Stimulated activated CD4-positive, alpha-beta T cell treated with anti-CD3 and anti-CD28 coated beads, TNF-alpha, amount 100 ng/mL, for 1 hour (primary cell): ENCODE data around the gene KCNK15.

ENCODE experiments used
- DNase-seq, 3 donors: peaks; one replicate each; pipeline ENCODE4 v3.0.0-alpha.2; 2020; ENCODE audit warnings: low read depth in 3 of 3, low spot score in 1 of 3

KCNK15 gene

DNA sequence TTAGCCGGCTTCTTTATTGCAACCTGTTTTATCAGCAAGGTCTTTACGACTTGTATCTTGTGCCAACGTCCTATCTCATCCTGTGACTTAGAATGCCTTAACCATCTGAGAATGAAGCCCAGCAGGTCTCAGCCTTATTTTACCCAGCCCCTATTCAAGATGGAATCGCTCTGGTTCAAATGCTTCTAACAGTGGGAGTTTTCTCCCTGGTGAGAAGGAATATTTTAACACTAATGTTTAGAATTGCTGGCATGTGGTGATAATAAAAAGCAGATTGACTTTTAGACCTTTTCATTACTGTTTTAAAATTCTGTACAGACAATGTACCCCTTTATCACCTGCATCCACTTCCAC lies 9.9 kb upstream of the KCNK15 start:
- no peak for DNase-seq

DNA sequence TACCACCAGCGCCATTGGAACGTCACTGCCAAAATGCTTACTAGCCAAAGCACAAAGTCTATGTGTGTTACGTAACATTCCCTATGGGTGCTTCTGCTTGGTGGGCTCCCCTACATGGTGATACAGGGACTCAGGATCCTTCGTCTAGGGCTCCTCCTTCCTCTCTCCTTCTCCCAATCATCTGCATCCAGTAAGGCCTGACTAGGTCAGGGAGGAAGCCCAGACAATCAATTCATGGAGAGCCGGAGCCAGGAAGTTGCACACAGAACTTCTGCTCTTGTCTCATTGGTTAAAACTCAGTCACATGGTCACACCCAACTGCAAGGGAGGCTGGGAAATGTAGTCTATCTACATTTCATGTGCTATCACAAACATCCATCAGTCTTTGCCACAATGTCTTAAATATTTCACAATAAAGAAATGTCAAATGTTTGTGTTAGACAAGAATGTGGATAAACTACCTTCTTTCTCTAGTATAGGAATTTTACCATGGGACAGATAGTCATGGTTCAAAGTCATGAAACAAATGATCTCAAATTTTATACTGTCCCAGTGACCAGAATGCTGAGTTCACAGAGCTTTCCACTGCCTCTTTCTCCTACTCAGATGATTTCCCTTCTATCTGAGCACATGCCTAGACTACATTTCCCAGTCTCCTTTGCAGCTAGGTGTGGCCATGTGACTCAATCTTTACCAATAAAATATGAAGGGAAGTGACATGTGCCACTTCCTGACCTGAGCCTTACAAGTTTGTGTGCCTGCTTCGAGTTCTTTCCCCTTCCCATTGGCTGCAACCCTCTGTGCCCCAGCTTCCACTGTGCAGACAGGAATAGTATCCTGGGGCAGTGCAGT lies 9.3 kb upstream of the KCNK15 start:
- no peak for DNase-seq

DNA sequence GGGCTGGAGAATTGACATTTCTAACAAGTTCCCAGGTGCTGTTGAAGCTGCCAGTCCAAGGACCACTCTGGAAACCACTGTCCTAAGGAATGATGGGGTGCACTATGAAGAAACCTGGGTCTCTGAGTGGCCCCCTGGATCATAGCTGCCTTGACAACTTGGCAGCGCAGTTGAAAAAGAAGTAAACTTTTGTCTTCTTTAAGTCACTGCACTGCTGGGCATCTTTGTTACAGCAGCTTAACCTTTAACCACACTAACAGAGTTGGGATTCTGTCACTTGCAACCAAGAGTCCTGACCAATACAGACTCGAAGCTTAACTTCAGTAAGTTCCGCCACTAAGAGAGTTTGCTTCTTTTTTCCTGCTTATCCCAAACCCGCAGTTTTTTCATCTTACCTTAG lies 8.5 kb upstream of the KCNK15 start:
- no peak for DNase-seq

DNA sequence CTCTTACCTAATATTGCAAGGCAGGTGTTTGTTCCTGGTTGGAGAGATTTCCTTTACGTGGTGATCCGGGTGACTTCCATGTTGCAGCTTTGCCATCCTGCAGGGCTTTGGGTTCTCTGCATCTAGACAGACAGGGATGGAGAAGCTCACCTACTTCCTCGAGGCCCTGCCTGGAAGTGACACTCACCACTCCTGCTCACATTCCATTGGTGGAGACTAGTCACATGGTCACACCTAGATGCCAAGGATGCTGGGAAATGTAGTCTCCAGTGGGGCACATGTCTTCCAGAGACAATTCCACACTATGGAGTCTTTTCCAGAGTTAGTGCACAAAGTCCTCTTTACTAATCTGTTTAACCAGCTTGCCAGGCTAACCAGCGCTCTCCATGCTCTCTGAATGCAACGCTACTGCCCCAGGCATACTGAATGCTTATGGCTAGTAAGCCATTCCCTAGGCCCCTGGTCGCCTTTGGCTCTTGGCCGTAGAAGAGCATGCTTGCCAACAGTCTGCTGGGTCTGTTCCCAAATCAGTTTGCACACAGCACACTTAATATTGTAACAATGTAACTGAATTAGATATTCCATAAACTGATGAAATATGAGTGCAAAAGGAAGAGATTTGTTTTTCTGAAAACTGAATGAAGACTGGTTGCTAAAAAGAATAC lies 6.7 kb upstream of the KCNK15 start:
- DNase-seq, result no peak

DNA sequence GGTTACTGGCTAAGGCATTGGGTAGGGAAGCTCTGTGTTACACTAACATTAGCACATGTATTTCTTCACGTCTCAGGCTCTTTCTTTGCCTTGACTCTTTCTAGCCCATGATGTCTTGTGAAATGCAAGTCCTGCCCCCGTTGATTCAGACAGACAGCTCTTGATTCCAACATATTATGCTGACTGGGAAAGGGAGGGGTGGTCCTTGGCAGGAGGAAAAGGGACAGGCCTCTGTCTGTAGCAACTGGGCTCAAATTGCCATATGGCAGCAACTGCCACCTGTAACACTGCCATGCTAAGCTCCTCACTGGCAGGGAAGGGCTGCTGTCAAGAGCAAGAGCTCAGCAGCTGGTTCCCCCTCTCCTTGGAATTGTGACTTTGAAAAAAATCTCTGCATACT lies 5.7 kb upstream of the KCNK15 start:
- no peak for DNase-seq

DNA sequence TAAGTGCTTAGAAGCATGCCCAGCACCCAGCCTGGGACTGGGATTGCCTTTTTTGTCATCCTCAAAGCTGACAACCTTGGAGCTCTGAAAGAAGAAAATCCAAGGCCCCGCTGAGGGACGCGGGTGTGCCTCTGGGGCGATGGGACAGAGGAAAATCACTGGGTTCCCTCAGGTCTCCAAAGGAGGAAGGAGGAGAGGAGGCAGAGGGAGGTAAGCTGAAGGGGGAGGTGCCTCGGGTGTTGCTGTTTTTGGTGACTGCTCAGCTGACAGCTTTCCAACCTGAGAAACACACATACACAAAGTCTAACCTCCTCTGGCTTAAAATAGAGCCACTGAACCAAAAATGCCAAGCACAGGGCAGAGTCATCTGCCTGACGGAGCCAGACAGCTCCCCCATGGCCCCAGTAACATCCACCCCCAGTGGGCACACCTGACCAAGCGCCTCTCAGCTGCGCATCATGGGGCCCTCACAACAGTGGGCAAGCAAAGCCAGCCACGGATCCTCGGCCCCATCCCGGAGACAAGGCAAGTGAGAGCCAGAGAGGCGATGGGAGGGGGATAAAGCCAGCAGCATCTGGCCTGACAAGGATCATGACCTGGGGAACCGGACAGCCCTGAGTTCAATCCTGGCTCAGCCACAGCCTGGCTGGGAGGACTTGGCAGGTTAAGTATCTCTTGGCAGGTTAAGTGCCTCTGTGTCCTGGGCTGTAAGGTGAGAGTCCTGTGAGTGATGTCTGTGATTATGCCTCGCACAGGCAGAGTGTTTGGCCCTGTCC lies 3.2 kb upstream of the KCNK15 start:
- DNase-seq, result no peak

DNA sequence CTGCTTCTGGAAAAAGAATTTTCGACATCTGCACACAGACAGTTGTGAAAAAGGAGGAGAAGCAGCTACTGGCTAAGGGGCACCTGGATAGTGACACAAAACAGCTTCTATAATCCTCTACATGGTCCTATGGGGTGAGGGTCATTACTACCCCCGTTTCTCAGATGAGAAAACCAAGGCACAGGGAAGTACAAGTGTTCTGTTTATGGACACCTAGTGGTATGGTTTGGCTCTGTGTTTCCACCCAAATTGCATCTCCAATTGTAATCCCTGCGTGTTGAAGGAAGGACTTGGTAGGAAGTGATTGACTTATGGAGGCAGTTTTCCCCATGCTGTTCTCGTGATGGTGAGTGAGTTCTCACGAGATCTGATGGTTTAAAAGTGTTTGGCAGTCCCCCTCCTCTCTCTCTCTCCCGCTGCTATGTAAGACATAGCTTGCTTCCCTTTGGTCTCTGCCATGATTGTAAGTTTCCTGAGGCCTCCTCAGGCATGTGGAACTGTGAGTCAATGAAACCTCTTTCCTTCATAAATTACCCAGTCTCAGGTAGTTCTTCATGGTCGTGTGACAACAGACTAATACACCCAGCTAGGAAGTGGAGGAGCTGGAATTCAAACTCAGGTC lies 2.5 kb upstream of the KCNK15 start:
- no peak for DNase-seq

DNA sequence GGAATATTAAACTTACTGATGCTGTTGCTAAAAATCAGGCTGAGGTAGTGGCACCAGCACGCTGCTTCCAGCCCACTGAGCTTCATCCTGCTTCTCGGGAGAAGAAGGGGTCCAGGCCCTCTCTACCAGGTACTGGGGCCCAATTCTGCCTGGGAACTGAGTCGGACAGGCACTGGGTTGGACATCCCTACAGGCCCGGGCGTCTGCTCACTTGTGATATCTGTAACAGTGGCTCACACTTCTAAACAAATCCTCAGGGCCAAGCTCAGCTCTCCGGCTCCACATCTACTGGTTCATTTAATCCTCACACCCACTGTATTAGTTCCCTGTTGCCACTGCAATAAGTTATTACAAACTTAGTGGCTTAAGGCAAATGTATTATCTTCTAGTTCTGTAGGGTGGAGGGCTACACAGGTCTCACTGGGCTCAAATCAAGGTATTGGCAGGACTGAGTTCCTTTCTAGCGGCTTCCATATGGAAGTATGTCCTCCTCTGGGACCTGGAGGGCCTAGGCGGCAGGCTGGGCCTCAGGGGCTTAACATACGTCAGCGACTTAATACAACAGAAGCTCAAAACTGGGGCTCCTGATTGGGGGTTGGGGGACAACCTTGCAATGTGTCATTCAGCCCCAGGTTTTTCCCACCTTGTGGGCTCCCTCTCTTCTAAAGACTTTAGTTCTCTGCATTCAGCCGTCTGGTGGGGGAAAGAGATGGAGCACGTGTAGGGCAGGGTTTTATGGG lies 1.6 kb upstream of the KCNK15 start:
- DNase-seq, result no peak

DNA sequence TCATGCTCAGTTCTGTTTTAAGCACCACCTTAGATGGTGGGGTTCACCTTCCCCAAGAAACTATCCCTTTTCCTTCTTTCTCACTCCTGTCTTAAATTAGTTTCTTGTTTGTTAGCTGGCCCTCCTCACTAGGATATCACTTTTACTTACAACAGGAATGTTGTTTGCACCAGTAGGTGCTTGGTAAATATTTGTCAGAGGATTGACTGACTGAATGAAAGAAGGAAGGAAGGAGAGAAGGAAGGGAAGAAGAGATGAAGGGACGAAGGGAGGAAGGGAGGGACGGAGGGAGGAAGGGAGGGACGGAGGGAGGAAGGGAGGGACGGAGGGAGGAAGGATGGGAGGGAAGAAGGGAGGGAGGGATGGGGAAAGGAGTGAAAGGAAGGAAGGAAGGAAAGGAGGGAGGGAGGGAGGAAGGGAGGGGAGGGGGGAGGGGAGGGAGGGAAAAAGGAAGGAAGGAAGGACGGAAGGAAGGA lies 505 bp upstream of the KCNK15 start:
- no peak for DNase-seq

DNA sequence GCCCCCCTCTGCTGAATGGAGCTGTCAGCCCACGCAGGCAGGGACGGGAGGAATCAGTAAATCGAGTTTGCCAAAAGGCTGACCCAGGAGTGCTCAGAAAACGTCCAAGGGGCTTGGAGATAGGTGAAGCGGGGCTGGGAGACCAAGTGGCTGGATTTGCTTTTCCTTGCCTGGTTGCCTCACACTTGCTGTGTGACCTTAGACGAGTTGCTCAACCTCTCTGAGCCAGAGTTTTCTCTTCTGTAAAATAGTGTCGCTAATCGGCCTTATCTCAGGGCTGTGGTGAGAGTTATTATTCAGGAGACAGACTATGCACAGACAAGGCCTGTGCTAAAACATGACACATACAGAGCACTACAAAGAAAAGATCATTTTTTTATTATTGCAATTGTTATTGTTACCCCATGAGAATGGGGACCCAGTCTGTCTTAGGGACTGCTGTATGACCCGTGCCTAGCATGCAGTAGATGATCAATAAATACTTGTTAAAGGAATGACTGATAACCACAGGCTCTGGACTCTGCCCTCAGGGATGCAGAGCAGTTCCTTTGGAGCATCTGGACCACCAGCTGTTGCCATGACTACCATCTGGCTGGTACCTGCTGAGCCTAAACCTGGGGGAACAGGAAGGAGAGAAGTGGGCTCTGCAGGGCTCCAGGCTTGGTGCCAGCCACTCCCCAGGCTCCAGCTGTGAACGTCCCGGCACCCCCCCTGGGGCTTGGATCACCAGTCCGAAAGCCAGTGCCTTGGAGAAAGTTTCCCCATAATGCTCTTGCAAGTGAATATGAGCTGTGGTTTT lies 901 bp downstream of the KCNK15 start:
- DNase-seq, result no peak

DNA sequence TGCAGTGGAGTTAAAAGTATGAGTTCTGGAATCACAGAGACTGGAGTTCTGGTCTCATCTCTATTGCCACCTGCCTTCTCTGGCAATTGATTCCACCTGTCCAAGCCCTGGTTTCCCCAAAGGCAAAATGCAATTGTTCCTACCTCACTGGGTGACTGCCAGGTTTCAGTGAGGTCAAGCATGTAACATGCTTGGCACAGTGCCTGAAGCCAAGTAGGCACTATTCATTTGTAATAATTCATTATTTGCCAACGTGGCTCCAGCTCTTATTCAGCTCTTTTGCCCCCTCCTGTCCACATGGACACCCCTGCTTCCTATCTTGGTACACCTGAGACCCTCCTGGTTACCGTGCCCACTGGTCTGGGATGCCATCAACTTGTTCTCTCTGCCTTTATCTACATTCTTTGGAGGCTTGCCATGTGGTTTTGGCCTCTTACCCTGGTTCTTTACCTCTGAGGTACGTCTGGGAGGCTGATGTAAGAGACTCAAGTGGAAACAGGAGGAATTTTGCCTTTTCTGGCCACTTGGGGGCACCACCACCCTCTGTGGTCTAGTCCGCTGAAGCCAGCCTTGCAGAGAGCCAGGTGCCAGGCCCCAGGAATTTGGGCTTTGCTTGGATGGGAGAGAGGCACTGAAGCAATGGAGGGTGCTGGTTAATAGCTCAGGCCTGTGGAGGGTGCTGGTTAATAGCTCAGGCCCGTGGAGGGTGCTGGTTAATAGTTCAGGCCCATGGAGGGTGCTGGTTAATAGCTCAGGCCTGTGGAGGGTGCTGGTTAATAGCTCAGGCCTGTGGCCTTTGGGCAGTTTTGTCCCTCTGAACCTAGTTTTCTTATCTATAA lies 1.7 kb downstream of the KCNK15 start:
- DNase-seq, result peak in 2 of 3 donors; percentile 15 to 49

DNA sequence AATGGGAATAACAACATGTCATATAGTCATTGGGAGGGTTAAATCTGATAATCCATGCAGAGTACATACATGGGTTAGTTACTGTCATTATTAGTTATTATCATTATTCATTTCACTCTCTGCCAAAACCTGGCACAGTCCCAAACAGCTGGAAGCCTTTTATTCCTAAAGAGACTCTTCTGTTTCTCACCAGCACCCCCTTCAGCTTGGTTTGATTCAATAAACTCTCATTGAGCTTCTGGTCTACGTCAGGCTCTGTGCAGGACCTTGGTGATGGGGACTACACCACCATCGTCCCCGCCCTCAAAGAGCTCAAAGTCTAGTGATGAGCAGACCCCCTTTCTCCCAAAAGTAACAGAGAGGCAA lies 2.3 kb downstream of the KCNK15 start:
- DNase-seq, result no peak

DNA sequence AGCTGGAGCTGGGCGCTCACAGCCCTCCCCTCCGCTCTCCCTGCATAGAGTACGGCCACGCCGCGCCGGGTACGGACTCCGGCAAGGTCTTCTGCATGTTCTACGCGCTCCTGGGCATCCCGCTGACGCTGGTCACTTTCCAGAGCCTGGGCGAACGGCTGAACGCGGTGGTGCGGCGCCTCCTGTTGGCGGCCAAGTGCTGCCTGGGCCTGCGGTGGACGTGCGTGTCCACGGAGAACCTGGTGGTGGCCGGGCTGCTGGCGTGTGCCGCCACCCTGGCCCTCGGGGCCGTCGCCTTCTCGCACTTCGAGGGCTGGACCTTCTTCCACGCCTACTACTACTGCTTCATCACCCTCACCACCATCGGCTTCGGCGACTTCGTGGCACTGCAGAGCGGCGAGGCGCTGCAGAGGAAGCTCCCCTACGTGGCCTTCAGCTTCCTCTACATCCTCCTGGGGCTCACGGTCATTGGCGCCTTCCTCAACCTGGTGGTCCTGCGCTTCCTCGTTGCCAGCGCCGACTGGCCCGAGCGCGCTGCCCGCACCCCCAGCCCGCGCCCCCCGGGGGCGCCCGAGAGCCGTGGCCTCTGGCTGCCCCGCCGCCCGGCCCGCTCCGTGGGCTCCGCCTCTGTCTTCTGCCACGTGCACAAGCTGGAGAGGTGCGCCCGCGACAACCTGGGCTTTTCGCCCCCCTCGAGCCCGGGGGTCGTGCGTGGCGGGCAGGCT lies 4.6 kb downstream of the KCNK15 start:
- DNase-seq, result no peak

DNA sequence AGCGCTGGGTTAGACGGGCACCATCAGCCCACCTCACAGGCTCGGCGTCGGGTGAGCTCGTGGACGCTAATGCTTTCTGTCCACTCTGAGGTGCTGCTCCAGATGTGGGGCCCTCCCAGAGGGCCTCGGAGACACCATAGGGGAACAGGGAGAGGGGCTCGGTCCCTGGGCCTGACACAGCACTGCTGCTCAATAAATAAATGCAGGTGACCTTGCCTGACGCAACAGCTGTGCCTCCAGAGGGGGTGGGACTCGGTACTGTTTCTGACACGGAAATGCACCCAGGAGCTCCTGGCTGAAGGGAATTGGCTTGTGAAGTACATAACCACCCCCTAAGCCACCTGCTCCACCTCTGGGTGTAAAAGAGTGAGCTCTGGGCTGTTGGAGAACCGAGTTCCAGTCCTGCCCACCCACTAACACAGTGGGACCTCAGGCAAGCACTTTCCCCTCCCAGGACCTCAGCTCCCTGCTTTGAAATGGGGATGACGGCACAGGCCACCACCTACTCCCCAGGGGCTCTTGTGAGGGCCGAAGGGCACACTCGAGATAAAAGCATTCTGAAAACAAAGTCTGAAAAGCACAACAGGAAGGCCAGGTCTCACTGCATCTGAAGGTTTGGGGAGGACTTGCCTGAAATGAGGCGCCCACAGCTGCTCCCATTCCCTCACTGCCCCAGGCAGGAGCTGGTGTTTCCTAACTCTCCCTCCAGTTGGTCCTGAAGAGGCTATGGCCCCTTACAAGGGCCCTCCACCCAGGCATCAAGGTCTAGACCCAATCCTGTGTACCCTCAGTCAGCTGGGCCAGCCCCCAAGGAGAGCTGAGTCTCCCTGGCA lies 6.7 kb downstream of the KCNK15 start:
- DNase-seq, result no peak

DNA sequence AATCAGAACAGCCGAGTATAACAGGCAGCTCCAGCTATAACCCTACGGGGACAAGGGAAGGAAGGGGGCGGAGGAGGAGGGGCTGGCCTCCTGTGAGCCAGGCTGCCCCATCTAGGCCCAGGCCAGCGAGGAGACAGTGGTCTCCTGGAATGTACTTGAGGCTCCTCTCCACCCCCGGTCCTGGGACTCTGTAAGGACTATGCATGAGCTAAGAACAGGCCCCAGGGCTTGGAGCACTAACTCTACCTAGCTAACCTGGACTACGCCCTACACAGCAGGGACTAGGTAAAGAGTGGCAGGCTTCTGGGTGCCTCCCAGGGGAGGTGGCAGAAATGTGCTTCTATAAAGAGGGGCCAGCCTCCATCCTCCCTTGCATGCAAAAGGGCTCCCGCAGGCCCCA lies 8.9 kb downstream of the KCNK15 start:
- no peak for DNase-seq

DNA sequence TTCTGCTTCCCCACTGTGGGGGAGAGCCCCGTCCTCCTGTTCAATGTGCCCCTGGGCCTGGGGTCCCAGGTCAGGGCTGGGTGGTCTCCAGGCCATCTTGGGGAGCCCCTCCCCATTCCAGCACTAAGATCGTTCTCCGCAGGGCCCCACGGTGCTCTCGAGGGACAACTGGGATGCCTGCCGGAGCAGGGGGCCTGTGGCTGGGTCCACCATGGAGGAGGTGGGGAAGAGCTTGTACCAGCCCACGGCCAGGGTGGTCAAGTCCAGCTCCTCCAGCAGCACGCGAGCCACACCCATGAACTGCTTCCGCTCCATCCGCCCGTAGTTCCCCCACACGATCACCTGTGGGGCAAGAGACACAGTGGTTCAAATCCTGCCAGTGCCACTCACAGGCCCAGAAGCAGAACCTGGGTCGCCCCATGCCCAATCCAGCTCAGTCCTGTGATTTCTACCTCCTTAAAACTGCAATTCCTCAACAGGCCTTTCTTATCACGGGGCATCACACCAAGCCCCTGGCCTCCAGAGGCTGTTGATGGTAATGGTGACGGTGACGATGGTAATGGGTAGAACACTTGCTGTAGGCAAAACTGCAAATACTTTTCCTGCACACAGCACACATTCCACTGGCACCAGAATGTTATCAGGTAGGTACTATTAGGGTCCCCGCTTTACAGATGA lies 10.5 kb downstream of the KCNK15 start:
- DNase-seq, result no peak

DNA sequence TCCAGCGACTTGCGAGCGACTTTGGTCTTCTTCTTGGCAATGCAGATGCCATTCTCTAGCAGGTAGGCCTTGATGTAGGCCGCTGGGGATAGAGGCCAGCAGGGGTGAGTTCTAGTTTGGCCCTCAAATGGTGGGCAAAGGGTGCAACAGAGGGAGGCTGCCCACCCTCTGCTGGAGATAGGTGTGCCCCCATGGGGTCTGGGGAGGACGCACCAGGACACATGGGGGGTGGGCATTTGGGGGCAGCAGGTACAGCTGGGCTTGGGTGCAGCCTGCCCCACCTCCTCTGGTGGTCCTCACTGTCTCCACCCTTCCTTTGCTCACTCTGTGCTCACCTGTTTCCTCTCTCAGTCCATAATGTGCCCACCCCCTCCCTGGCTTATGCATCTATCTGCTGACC lies 11.3 kb downstream of the KCNK15 start:
- no peak for DNase-seq
